PFSK-1 (cell line): Measurements from ENCODE around the gene GRK4.

Source experiments
- FOXP2 ChIP-seq: optimal IDR thresholded peaks from 2 replicates; pipeline ENCODE3; 2011; ENCODE audit warnings: borderline replicate concordance, control low read depth, inconsistent platforms; ENCODE audit not compliant: insufficient read depth; ENCODE audit errors: extremely low read length, extremely low read depth
- POLR2AphosphoS5 ChIP-seq: IDR thresholded peaks from 2 replicates; pipeline ENCODE4 v1.6.1; 2012; ENCODE audit warnings: low read depth, mild to moderate bottlenecking, control low read depth, low read length, moderate library complexity
- REST ChIP-seq, 2 experiments: IDR thresholded peaks; 2 replicates each; pipeline versions ENCODE4 v1.6.1 to v1.8.0; 2011 to 2012; ENCODE audit warnings: low read depth in 2 of 2, low read length in 2 of 2, control low read depth in 1 of 2, inconsistent platforms in 1 of 2, mild to moderate bottlenecking in 1 of 2, moderate library complexity in 1 of 2; ENCODE audit not compliant: insufficient read depth in 1 of 2
- SIN3A ChIP-seq: IDR thresholded peaks from 2 replicates; pipeline ENCODE4 v1.6.1; 2012; ENCODE audit warnings: mild to moderate bottlenecking, low read length, moderate library complexity, borderline replicate concordance; ENCODE audit not compliant: insufficient read depth
- TAF1 ChIP-seq: IDR thresholded peaks from 2 replicates; pipeline ENCODE4 v1.6.1; 2012; ENCODE audit warnings: low read length, control low read depth, borderline replicate concordance; ENCODE audit not compliant: insufficient read depth

Gene GRK4

GRCh38 chr4:3074078-3074845, 110.9 kb downstream of the GRK4 start, which contains the start of the genes HTT and HTT-AS:
Gene HTT, plus strand, starts transcription at chr4:3074681. Its CDS starts 145 bp downstream, at chr4:3074826.
Gene HTT-AS, minus strand, starts transcription at chr4:3074538.
- TF ChIP-seq POLR2AphosphoS5 (peak; percentile 78; the same call in 1 of the 2 replicates), FOXP2 (peak; percentile 65), TAF1 (peak; percentile 77), REST (IDR thresholded peaks at IDR 0.05; ENCODE audit: insufficient read depth in 1 of 2, low read depth in 2 of 2, low read length in 2 of 2) (no peak), SIN3A (no peak)

GRCh38 chr4:3074846-3075651, 111.7 kb downstream of the GRK4 start:
- TF ChIP-seq REST (IDR thresholded peaks at IDR 0.05; ENCODE audit: insufficient read depth in 1 of 2, low read depth in 2 of 2, low read length in 2 of 2) = no peak
- TF ChIP-seq POLR2AphosphoS5 = peak; percentile 63; the same call in 1 of the 2 replicates
- no peak for TF ChIP-seq FOXP2
- 0 out of 2 replicates have a peak, but pooled peaks have one; percentile 58 for TF ChIP-seq SIN3A
- TF ChIP-seq TAF1 = no peak

- TF ChIP-seq TAF1 (no peak), FOXP2 (no peak), SIN3A (no peak), POLR2AphosphoS5 (no peak), REST (IDR thresholded peaks at IDR 0.05; ENCODE audit: insufficient read depth in 1 of 2, low read depth in 2 of 2, low read length in 2 of 2) (no peak)
Observed at GRCh38 chr4:3075652-3075981, 112.2 kb downstream of the GRK4 start.

GRCh38 chr4:3077796-3078195, 114.4 kb downstream of the GRK4 start:
- TF ChIP-seq FOXP2 = no peak
- no peak for TF ChIP-seq REST (IDR thresholded peaks at IDR 0.05; ENCODE audit: insufficient read depth in 1 of 2, low read depth in 2 of 2, low read length in 2 of 2)
